OCI-M1 (cell line): ENCODE measurements around the gene MICAL3.
"Not testable (repeated sequence)": the region's sequence is repeated elsewhere in the genome, so short reads cannot be mapped to it uniquely, and the experiment has no call there.

Experiments
- DNase-seq: peaks from one replicate; lab custom pipeline; 2025; lab: John Stamatoyannopoulos, UW

Gene MICAL3

DNA sequence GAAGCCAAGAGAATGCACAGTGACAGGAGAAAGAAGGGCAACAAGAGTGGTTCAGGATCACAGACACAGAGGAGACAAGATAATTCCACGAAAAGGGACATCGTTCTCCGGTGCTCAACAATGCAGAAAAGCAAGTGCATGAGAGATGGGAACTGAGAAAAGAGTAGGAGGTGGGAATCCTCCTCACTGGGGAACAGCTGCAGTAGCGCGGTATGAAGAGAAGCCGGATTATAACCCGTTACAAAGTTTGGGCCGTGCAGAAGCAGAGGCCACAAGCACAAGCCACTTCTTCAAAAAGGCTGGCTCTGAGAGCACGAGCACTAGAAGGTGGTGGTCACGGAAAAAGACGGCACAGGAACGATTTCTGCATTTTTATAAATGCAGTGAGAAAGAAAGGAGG is 135.9 kb downstream of the MICAL3 start:
- no peak for DNase-seq

DNA sequence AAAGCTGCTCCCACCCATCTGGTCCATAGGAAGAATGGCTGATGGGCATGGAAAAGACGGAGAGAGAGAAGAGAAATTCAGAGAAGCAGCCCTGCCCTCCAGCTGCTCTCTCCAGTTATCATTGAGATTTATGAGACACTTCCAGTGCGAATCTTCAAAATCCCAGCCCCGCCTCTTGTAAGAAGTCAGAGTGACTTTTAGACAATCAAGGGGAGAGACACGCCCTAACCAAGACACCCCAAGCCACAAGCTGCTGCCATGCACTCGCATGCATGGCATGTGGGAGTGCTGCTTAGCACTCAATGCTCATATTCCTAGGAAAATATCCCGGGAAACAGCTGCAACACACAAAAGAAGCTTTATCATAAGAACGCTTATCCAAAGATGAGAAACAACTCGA is 139.5 kb downstream of the MICAL3 start:
- DNase-seq: no peak

DNA sequence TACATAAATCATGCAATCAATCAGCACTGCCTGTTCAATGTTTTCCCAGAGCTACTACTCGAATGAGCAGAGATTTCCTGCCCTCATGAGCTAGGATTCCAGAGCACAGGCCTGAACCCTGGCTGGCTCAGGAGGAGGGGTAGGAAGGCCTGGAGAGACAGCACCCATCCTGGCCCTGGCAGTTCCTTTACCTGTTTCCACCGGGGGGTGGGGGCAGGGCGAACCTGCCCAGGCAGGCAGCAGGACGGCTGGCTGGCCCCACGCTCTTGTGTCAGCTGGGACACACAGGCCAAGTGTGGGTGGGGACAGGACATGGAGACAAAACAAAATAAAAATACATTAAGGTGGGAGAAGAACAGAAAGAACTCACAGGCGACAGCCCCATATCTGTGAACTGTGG is 140.3 kb downstream of the MICAL3 start:
- DNase-seq: no peak

DNA sequence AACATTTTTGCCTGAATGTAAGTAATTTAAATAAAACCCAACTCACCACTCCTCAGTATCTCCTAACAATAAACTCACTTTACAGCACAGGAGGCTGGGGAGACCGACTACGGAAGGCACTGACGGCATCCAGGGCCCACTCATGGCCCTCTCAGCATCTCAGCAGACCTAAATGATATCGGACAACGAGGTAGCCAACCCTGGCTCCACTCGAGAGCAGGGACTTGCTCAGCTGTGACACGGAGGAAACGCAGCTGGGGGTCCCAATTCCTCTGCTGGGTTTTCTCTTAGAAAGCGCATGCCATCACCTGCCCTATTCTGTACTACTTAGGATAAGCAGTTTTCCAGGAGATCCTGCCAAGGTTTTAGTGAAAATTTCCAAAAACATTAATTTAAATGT is 141.0 kb downstream of the MICAL3 start:
- no peak for DNase-seq

DNA sequence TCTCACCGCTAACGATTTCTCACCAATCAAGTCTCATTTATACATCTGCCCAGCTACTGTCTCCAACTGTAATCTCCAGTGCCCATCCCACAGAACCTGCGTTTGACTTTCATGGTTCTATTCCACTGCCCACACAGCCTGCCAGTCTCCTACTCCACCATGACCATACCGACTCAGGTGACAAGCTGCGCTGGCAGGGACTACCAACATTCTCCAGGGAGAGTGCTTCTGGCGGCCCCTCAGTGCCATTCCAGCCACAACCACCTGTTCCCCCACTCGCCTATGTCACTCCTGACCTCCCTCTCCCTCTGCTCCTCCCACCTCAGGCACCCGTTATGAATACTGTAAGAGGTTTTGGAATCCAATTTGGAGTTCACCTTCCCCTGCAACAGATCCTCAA is 141.6 kb downstream of the MICAL3 start:
- DNase-seq: no peak

DNA sequence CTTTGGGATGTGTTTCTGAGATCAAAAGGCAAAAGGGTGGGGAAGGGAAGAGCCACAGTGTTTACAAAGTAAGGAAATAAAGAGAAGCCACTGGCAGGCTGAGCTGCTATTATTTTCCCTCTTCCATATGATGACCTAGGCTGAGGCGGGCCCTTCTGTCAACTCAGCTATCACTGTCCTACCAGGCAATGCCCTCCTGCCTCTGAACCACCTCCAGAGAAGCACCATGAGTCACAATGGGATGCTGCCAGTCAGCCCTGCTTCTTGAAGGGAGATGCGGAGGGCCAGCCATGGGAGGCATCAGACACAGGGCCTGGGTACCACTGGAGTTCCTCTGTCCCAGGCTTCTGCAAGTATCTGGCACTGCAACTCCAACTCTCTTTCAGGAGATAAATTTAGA is 142.2 kb downstream of the MICAL3 start:
- DNase-seq: no peak

DNA sequence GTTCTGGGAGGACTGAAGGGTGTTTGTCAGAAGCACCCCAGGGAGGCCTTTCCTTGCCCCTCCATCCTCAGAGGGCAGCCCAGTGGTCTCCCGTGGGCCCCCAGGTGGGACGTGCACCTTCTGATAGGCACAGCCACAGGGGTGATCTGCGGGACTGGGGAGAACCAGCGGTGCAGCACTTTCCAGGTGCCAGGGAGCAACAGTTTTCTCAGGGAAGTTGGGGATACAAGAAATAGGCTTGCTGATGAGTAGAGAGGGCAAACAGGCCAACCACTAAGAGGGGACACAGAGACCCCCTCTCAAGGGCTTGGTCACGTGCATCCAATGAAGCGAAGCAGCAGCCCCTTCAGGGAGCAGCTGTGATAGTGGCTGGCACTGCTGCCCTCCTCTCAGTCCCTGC is 143.0 kb downstream of the MICAL3 start:
- no peak for DNase-seq

DNA sequence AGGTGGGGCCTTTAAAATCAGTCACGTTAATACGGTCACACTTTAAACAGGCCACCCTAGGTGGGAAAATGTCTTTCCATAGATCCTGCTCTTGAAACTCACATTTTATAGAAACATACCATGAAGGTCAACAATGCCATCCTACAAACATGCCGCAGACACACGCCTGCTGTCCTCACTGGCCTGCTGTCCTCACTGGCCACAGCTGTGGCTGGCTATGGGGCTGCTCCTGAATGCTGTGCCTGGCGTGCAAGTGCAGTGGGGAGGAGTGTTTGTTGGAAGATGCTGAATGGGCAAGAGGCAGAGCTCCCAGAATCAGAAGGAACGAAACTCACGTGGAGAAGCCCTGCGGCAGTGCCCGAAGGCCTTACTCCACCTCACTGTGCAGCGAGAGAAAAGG is 143.9 kb downstream of the MICAL3 start:
- DNase-seq: no peak

DNA sequence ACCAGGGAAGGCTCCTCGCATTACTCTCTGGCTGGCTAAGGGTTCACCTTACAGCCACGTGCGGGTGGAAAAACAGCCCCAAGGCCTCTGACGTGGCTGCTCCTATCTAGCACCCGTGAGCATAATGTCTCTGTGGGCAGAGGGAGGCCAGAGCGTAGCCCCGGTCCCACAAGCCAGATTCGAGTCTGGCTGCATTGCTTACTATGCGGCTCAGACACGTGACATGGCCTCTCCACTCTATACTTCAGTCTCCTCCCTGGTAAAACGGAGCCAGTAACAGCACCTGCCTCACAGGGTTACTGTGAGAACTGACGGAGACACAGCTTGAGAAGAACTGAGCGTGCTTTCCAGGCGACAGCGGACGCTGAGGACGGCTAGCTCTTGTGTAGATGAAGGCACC is 144.3 kb downstream of the MICAL3 start:
- DNase-seq: no peak

DNA sequence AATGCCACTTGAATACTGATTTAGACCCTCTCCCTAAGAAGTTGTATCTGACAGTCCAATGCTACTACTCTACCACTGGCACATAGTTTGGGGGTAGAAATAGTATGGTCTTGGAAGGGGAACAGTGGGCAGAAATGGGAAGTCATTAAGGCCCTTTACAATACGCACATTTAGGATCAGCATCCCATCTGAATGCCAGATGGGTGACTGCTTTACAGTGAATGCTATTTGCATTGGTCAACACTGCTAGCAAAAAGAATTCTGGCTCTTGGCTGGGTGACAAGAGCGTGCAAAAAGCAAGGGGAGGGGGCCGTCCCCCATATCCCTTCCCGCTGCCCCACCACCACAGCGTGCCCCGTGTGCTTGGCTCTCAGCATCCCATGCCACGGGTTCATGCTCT is 145.4 kb downstream of the MICAL3 start:
- no peak for DNase-seq

DNA sequence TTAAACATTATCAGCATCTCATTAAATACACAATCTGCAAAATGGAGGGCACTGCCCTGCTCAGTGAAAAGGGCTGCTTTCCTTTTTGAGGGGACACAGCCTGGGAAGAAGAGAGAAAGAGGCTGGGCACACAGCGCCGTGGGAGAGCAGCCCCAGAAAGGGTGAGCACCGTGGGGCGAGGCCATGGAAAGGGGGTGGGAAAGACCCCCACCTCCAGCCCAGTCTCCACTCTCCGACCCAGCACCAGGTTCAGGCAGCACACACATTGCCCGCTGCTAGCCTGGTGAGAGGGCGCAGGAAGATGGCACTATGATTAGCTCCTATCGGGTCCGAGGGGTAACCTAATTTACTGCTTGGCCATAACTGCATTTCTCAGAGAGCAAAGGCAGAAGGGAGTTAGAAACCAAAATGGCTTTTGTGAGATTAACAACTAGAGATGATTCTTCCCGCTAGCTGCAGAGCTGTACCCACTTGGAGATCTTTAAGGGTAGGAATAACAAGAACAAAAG is 146.1 kb downstream of the MICAL3 start:
- no peak for DNase-seq

DNA sequence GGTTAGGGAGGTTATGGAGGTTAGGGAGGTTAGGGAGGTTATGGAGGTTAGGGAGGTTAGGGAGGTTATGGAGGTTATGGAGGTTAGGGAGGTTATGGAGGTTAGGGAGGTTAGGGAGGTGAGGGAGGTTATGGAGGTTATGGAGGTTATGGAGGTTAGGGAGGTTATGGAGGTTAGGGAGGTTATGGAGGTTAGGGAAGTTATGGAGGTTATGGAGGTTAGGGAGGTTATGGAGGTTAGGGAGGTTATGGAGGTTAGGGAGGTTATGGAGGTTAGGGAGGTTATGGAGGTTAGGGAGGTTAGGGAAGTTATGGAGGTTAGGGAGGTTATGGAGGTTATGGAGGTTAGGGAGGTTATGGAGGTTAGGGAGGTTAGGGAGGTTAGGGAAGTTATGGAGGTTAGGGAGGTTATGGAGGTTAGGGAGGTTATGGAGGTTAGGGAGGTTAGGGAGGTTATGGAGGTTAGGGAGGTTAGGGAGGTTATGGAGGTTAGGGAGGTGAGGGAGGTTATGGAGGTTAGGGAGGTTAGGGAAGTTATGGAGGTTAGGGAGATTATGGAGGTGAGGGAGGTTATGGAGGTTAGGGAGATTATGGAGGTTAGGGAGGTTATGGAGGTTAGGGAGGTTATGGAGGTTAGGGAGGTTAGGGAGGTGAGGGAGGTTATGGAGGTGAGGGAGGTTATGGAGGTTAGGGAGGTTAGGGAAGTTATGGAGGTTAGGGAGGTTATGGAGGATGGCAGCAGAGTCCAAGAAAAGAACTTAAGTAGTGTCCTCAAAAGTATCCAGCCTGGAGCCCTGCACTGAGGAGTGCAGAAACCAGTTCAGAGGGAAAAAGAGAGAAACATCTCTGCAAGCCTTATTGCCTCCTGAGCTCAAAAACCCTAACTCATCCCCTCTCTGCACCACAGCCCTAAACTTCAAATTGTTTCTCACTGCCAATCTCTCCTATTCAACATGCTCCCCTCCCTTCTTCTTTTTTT is 147.2 kb downstream of the MICAL3 start:
- not testable (repeated sequence) for DNase-seq

DNA sequence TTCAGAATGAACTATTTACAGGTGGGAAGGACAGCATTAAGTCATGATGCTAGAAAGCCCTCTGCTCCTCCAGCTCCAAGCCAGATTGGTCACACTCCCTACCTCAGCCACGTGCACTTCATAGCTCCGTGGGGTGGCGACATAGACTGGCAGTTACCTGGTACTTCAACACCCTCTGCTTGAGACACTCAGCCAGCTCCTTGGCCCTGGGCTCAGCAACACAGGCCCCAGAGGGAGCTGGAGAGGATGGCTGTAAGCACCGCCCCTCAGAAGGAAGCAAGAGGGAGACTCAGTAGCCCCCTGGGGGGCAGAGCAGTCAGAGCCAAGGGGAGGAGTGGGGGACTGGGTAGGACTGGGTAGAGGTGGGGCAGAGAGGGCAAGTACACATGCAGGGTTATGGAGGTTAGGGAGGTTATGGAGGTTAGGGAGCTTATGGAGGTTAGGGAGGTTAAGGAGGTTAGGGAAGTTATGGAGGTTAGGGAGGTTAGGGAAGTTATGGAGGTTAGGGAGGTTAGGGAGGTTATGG is 148.0 kb downstream of the MICAL3 start:
- no peak for DNase-seq

DNA sequence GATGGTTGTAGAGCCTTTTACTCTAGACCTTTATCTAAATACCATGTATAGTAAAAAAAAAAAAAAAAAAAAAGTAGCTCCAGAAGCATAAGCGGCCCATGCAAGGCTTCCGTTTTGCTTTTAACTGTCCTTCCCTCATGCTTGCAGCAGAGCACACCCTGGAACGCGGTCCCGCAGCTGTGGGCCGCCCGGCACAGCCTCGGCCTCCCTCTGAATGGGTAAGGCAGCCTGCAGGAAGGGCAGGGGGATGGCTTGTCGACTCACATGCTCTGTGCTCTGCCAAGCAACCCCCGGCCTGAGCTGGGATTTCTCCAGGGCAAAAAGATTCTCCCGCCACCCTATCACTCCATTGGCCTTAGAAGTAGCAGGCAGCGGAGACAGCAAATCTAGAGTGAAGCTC is 148.7 kb downstream of the MICAL3 start:
- DNase-seq: no peak

DNA sequence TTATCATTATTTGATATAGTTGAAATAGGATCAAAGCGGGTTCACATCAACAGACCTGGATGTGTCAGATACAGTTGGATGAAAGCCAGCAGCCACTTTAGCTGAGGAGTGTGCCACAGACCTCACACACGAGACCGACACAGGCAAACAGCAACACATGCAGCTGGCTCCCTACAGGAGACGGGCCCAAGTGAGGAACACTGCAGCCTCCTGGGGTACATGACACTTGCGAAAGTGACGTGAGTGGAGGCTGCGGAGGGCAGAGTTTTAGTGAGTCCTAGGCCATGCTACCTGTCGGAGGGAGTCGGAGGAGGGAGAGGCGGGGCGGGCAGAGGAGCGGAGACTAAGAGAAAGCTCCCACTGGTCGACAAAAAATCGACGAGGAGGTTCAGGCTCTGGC is 149.2 kb downstream of the MICAL3 start:
- no peak for DNase-seq

DNA sequence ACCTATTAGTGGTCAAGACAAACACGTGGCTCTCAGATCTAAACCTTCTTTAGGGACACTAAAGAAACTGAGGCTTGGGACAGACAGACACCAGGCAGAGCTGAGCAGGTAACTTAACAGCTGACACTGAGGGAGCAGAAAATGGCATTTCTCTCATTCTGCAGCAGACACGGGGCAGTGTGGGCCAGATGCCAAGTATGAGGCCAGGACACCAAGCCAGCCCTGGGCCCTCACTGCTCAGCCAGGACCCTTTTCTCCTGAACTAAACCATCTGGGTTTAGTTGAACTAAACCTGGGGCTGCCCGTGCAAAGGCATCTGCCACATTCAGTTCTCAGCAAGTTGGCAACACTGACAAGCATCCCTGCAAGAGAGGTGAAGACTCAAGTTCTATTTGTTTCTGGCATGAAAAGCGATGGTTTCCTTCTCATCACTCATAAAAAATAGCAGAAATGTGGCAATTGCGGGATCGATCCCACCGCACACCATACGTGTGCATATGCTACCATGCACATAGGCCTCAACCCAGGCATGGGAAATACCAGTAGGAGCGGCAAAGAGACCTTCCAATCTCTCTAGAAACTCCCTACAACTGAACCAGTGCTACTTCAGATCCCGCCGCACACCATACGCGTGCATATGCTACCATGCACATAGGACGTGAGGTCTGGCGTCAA is 150.0 kb downstream of the MICAL3 start:
- no peak for DNase-seq

DNA sequence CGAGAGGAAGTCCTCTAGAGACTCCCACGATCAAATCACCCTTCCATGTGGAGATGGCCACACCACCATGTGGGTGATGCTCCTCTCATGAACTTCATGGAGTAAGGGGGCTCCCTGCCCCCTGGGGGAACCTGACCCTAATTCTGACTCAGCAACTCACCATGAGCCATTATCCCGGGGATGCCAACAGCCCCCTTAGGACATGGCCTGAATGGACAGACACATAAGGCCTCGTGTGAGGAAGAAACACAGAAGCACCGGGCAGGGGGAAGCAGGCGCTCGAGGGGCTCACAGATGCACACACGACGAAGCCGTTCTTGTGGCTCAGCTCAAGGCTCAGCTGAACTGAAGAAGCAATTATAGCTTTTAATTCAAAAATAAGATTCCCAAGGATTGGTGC is 150.6 kb downstream of the MICAL3 start:
- DNase-seq: no peak

DNA sequence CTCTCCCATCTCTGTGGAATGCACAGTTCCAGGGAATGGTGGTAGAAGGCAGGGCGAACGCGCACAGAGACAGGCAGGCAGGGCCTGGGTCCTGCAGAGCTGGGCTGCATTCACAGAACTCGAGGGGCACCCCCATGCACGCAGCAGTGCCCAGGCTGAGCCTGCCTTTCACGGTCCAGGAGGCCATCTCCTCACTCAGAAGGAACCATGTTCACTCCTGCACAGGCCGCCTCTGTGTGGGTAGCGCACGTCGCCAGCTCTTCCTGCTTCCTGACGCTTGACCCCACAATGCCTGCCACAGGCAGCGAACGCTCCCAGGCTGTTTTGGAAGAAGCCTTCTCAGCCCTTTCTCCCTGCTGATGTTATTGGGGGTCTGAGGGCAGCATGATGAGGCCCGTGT is 151.2 kb downstream of the MICAL3 start:
- no peak for DNase-seq

DNA sequence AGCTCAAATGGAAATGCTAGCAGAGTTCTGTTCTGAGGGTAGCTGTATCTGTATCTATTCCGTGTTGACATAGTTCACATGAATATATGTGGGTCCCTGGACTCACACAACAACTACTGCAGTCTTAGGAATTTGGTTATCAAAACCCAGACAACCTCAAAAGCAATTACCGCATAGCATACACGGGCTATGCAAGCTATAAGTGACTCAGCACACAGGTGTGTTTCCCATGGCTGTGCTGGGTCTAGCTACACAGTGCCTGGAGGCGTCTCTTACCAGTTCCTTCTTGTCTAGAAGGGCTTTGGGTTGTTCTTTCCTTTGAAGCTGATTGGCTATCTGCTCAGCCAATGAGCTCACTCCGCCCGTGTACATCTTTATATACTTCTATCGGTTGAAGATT is 151.9 kb downstream of the MICAL3 start:
- DNase-seq: no peak

DNA sequence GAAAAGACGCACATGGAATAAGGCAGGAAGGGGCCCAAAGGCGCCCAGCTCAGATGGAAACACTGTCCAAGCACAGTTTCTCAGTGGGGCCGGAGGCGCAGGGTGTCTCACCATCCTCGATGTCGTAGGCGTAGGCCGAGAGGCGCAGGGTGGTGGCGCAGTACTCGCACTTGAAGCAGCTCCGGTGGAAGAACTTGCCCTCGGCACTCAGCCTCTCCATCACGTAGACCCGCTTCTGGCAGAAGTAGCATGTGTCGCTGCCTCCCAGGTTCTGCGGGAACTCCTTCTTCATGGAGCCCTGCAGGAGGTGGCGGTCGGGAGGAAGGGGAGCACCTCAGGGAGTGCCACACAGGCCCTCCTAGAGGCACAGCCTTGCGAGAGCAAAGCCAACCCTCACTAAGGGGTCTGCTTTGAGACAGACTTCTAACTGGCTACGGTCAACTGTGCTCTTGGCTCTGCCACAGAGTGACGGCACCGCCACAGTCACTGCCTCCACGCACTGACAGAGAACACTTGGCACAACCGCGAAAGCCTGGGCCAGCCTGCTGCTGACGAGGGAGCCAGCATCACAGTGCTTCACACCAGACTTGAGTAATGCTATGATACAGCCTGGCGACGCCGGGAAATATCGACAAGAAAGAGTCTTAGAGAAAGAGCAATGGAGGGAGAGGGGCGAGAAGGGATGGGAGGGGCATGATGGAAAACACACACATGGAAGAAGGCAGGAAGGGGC is 152.5 kb downstream of the MICAL3 start:
- no peak for DNase-seq

DNA sequence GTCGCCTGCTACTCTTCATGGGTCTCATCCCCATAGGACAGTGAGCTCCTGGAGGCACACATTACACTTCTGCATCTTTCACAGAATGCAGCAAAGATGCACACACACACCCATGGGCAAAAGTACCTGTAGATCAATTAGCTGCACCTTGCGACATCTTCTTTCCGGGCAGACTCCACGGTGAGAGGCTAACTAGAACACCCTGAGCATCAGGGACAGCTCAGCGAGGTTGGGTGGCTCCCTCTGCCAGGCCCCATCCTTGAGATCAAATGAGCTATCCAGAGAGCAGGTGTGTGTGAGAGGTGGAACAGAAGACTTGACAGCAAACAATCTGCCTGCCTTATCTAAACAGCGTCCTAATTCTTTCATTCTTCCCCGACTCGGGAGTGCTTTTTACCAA is 154.0 kb downstream of the MICAL3 start:
- no peak for DNase-seq
